H9 (cell line): ENCODE data around the gene MORC4. TPM values are rescaled to one million over a fixed set of nuclear protein-coding genes. Genes with fewer than 3 reads are reported as not detected.

Experiments used
- DNase-seq: peaks from one replicate; pipeline ENCODE4 v3.0.0-alpha.2; 2017
- H2AFZ ChIP-seq: one replicate; pipeline ENCODE4 v1.6.1; 2013; ENCODE audit warnings: mild to moderate bottlenecking, low read length, control low read depth, moderate library complexity
- H2AK5ac ChIP-seq: 2 replicates; pipeline ENCODE4 v1.6.1; 2013; ENCODE audit warnings: low read length, control low read depth, mixed read lengths; ENCODE audit not compliant: insufficient read length
- H2BK120ac ChIP-seq: one replicate; pipeline ENCODE4 v1.6.1; 2013; ENCODE audit warnings: low read depth, mild to moderate bottlenecking, low read length, control low read depth, inconsistent platforms; ENCODE audit not compliant: poor library complexity, severe bottlenecking
- H2BK12ac ChIP-seq: 2 replicates; pipeline ENCODE4 v1.6.1; 2013; ENCODE audit warnings: low read length, control low read depth, mixed read lengths, low read depth; ENCODE audit not compliant: insufficient read length
- H2BK15ac ChIP-seq: 2 replicates; pipeline ENCODE4 v1.6.1; 2013; ENCODE audit warnings: low read depth, low read length, control low read depth
- H2BK20ac ChIP-seq: one replicate; pipeline ENCODE4 v1.6.1; 2013; ENCODE audit warnings: low read depth, mild to moderate bottlenecking, low read length, control low read depth, inconsistent platforms; ENCODE audit not compliant: poor library complexity, severe bottlenecking
- H2BK5ac ChIP-seq: 2 replicates; pipeline ENCODE4 v1.6.1; 2013; ENCODE audit warnings: low read length, control low read depth, mixed read lengths; ENCODE audit not compliant: insufficient read length
- H3K14ac ChIP-seq: 2 replicates; pipeline ENCODE4 v1.6.1; 2013; ENCODE audit warnings: low read length, control low read depth; ENCODE audit not compliant: insufficient read depth
- H3K18ac ChIP-seq: 2 replicates; pipeline ENCODE4 v1.6.1; 2013; ENCODE audit warnings: low read depth, mild to moderate bottlenecking, mixed read lengths, low read length, control low read depth; ENCODE audit not compliant: insufficient read length
- H3K23ac ChIP-seq: 2 replicates; pipeline ENCODE4 v1.6.1; 2013; ENCODE audit warnings: low read length, control low read depth, mixed read lengths, low read depth; ENCODE audit not compliant: insufficient read length
- H3K23me2 ChIP-seq: 2 replicates; pipeline ENCODE4 v1.6.1; 2013; ENCODE audit warnings: low read depth, mild to moderate bottlenecking, mixed read lengths, low read length, control low read depth; ENCODE audit not compliant: insufficient read length, poor library complexity, severe bottlenecking
- H3K27ac ChIP-seq: 2 replicates; pipeline ENCODE4 v1.5.1; 2013; ENCODE audit warnings: low read length, control low read depth, mixed read lengths, low read depth; ENCODE audit not compliant: insufficient read length
- H3K27me3 ChIP-seq: 2 replicates; pipeline ENCODE4 v1.6.1; 2013; ENCODE audit warnings: low read length, control low read depth, inconsistent platforms; ENCODE audit not compliant: insufficient read depth
- H3K4ac ChIP-seq: 2 replicates; pipeline ENCODE4 v1.6.1; 2013; ENCODE audit warnings: low read depth, mild to moderate bottlenecking, control low read depth, inconsistent platforms, low read length, moderate library complexity
- H3K4me1 ChIP-seq: 2 replicates; pipeline ENCODE4 v1.6.1; 2013; ENCODE audit warnings: low read length, control low read depth, inconsistent platforms; ENCODE audit not compliant: insufficient read depth
- H3K4me2 ChIP-seq: 2 replicates; pipeline ENCODE4 v1.6.1; 2013; ENCODE audit warnings: low read length, control low read depth, mixed read lengths; ENCODE audit not compliant: insufficient read length, insufficient read depth
- H3K56ac ChIP-seq: 2 replicates; pipeline ENCODE4 v1.6.1; 2013; ENCODE audit warnings: low read depth, mild to moderate bottlenecking, mixed read lengths, low read length, control low read depth; ENCODE audit not compliant: insufficient read length
- H3K79me1 ChIP-seq: 2 replicates; pipeline ENCODE4 v1.6.1; 2013; ENCODE audit warnings: low read depth, mild to moderate bottlenecking, moderate library complexity, low read length, control low read depth, inconsistent platforms; ENCODE audit not compliant: insufficient read depth, poor library complexity, severe bottlenecking
- H3K79me2 ChIP-seq: 2 replicates; pipeline ENCODE4 v1.6.1; 2013; ENCODE audit warnings: low read length, control low read depth, inconsistent platforms; ENCODE audit not compliant: insufficient read depth
- H3K9ac ChIP-seq: 2 replicates; pipeline ENCODE4 v1.6.1; 2013; ENCODE audit warnings: low read length, control low read depth, mixed read lengths; ENCODE audit not compliant: insufficient read length; ENCODE audit errors: extremely low read depth
- H3K9me3 ChIP-seq: one replicate; pipeline ENCODE4 v1.6.1; 2013; ENCODE audit warnings: low read depth, low read length, inconsistent platforms; ENCODE audit not compliant: control insufficient read depth
- H3T11ph ChIP-seq: one replicate; pipeline ENCODE4 v1.6.1; 2013; ENCODE audit warnings: mild to moderate bottlenecking, low read length, control low read depth, inconsistent platforms
- H4K20me1 ChIP-seq: one replicate; pipeline ENCODE4 v1.6.1; 2013; ENCODE audit not compliant: control insufficient read depth, insufficient read length, insufficient read depth
- H4K5ac ChIP-seq: 2 replicates; pipeline ENCODE4 v1.6.1; 2013; ENCODE audit warnings: low read depth, mild to moderate bottlenecking, mixed read lengths, low read length, control low read depth; ENCODE audit not compliant: insufficient read length
- H4K8ac ChIP-seq: replicated peaks from 2 replicates; pipeline ENCODE4 v1.6.1; 2013; ENCODE audit warnings: low read length, control low read depth, mixed read lengths, low read depth; ENCODE audit not compliant: insufficient read length
- H4K91ac ChIP-seq: 2 replicates; pipeline ENCODE4 v1.6.1; 2013; ENCODE audit warnings: low read depth, mild to moderate bottlenecking, moderate library complexity, mixed read lengths, low read length, control low read depth; ENCODE audit not compliant: insufficient read length
- H3K27ac Mint-ChIP-seq, 3 experiments: 2 replicates in 2 of 3; 3 replicates in 1 of 3; pipeline ENCODE4 v1.8.0; 2020 to 2021; ENCODE audit warnings: mixed read lengths in 3 of 3, mild to moderate bottlenecking in 1 of 3, moderate library complexity in 1 of 3
- H3K27me3 Mint-ChIP-seq: 2 replicates; pipeline ENCODE4 v1.8.0; 2021; ENCODE audit warnings: low read depth, mild to moderate bottlenecking, moderate library complexity, mixed read lengths
- H3K36me3 Mint-ChIP-seq, 3 experiments: 2 replicates in 2 of 3; 3 replicates in 1 of 3; pipeline ENCODE4 v1.8.0; 2020 to 2021; ENCODE audit warnings: low read depth in 3 of 3, mixed read lengths in 3 of 3; ENCODE audit not compliant: insufficient read depth in 1 of 3
- H3K4me1 Mint-ChIP-seq, 2 experiments: 2 replicates each; pipeline ENCODE4 v1.8.0; 2020; ENCODE audit warnings: mixed read lengths in 2 of 2
- H3K4me3 Mint-ChIP-seq, 2 experiments: 2 replicates in 1 of 2; 3 replicates in 1 of 2; pipeline ENCODE4 v1.8.0; 2020 to 2021; ENCODE audit warnings: mild to moderate bottlenecking in 2 of 2, mixed read lengths in 2 of 2, moderate library complexity in 1 of 2
- H3K9me3 Mint-ChIP-seq, 2 experiments: 2 replicates in 1 of 2; 3 replicates in 1 of 2; pipeline ENCODE4 v1.8.0; 2020; ENCODE audit warnings: mild to moderate bottlenecking in 2 of 2, mixed read lengths in 2 of 2, moderate library complexity in 1 of 2
- WGBS: extraction: QIAGEN DNeasy Blood & Tissue Kit; methylation state at CpG from one replicate; pipeline ENCODE4 v1.1.7; 2013; ENCODE audit warnings: missing lambda C conversion rate, low lambda C conversion rate, mixed read lengths; ENCODE audit not compliant: insufficient read length; ENCODE audit errors: extremely low coverage; 5-methylcytosine and 5-hydroxymethylcytosine counted together
- total RNA-seq: library from RNA; stranded (reverse); gene quantifications from 2 replicates; pipeline ENCODE4 v1.2.1, GENCODE V29; 2021
- TF ChIP-seq, protein P1 (sequence below): fragments of 200-600 bp; sonication (generic); conservative IDR thresholded peaks from 3 replicates; pipeline ENCODE4 v1.8.0; 2021; ENCODE audit warnings: antibody characterized with exemption, mild to moderate bottlenecking

MORC4 gene
- total RNA-seq, 1 experiment from 2014 or later: 4.3 TPM

DNA sequence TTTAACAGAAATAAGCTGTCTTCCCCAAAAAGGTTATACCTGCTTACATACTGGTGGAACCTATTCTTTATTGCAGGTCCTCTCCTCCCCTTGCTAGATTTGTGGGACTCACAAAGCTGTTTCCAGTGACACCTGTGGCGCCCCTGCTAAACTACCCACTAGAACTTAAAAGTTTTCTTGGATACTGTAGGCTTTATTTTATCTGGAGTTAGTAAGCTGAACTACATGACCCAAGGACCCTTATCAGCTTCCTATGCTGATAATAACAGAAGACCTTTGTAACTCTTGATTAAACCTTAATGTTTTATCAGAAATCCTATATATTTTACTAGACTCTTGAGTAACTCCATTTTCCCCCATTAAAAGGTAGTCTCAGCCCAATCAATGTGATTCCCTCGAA is 47.5 kb downstream of the MORC4 start:
- Histone ChIP-seq H3K27me3 (no peaks in the 10 kb centered on the region), H3K27ac (no peak overlapping the region)

More for the DNA sequence above, 47.5 kb downstream of the MORC4 start:
- no peak for DNase-seq
- H3K56ac ChIP-seq: no peak overlapping the region
- Mint-ChIP-seq H3K4me1 (no peaks in the 10 kb centered on the region), H3K27me3 (no peaks in the 10 kb centered on the region), H3K27ac (no peak overlapping the region), H3K9me3 (peaks cover 0 to 28% of the 10 kb centered on the region in 2 experiments; a peak in 1 of 5 replicates), H3K36me3 (peaks cover 0 to 5% (median 0%) of the 10 kb centered on the region in 3 experiments; a peak in 2 of 7 replicates), H3K4me3 (no peak overlapping the region)
- no peak overlapping the region for H2BK15ac ChIP-seq
- H3K4me1 ChIP-seq: no peaks in the 10 kb centered on the region
- no peaks in the 10 kb centered on the region for H3K79me2 ChIP-seq
- no peak overlapping the region for H4K91ac ChIP-seq
- no CpG with 5 or more reads among the region's 2 CpGs for WGBS
- H3T11ph ChIP-seq: no peak overlapping the region
- H3K23me2 ChIP-seq: no peaks in the 10 kb centered on the region
- no peak overlapping the region for H3K18ac ChIP-seq
- no peak overlapping the region for H4K8ac ChIP-seq
- TF ChIP-seq, protein P1, sequence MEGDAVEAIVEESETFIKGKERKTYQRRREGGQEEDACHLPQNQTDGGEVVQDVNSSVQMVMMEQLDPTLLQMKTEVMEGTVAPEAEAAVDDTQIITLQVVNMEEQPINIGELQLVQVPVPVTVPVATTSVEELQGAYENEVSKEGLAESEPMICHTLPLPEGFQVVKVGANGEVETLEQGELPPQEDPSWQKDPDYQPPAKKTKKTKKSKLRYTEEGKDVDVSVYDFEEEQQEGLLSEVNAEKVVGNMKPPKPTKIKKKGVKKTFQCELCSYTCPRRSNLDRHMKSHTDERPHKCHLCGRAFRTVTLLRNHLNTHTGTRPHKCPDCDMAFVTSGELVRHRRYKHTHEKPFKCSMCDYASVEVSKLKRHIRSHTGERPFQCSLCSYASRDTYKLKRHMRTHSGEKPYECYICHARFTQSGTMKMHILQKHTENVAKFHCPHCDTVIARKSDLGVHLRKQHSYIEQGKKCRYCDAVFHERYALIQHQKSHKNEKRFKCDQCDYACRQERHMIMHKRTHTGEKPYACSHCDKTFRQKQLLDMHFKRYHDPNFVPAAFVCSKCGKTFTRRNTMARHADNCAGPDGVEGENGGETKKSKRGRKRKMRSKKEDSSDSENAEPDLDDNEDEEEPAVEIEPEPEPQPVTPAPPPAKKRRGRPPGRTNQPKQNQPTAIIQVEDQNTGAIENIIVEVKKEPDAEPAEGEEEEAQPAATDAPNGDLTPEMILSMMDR: no peak
- no peak overlapping the region for H3K14ac ChIP-seq
- H3K4ac ChIP-seq: no peak overlapping the region
- no peak overlapping the region for H2AFZ ChIP-seq
- no peaks in the 10 kb centered on the region for H4K20me1 ChIP-seq
- no peak overlapping the region for H2BK20ac ChIP-seq
- no peaks in the 10 kb centered on the region for H3K79me1 ChIP-seq
- no peaks in the 10 kb centered on the region for H3K9me3 ChIP-seq
- H4K5ac ChIP-seq: no peak overlapping the region
- H3K23ac ChIP-seq: no peak overlapping the region
- H3K9ac ChIP-seq: no peak overlapping the region
- no peak overlapping the region for H2BK5ac ChIP-seq
- H2BK120ac ChIP-seq: no peak overlapping the region
- H2BK12ac ChIP-seq: no peak overlapping the region
- no peak overlapping the region for H3K4me2 ChIP-seq
- no peak overlapping the region for H2AK5ac ChIP-seq
